Left renal pelvis (tissue), 4 donors: ENCODE results near the gene GSC. TPM values are rescaled to one million over a fixed set of nuclear protein-coding genes. Genes with fewer than 3 reads are reported as not detected.
"Not testable (repeated sequence)": the region's sequence is repeated elsewhere in the genome, so short reads cannot be mapped to it uniquely, and the experiment has no call there.

Source experiments
- DNase-seq, 4 donors: peaks; one replicate each; pipeline ENCODE4 v3.0.0-alpha.2; 2013; ENCODE audit warnings: low read depth in 4 of 4, low spot score in 3 of 4
- polyA plus RNA-seq, 4 donors: library from polyadenylated mRNA; unstranded; fragments of 120-200 nt; gene quantifications; one replicate each; pipeline ENCODE4 v1.2.1, GENCODE V29; 2013; ENCODE audit not compliant: insufficient read length in 4 of 4

The GSC gene
- polyA plus RNA-seq, 4 donors = 0.72 TPM; not detected in 3

DNA sequence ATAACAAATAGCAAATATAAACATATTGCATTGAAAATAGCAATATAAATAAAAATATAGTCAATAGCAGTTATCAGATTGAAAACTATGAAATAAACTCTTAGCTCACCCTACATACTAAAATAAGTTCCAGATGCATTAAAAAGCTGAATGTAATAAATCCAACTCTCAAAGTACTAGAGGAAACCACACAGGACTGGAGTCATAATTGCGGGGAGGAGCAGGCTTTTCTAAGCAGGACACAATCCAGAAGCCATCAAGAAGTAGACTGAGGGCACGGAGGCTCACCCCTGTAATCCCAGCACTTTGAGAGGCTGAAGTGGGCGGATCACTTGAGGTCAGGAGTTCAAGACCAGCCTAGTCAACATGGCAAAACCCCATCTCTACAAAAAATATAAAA is 22.2 kb downstream of the GSC start:
- DNase-seq = no peak

DNA sequence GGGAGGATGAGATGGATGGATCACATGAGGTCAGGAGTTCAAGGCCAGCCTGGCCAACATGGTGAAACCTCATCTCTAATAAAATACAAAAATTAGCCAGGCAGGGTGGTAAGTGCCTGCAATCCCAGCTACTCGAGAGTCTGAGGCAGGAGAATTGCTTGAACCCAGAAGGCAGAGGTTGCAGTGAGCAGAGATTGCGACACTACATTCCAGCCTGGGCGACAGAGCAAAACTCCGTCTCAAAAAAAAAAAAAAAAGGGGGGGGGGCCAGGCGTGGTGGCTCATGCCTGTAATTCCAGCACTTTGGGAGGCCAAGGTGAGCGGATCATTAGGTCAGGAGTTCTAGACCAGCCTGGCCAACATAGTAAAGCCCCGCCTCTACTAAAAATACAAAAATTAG is 22.8 kb downstream of the GSC start:
- DNase-seq = not testable (repeated sequence)

DNA sequence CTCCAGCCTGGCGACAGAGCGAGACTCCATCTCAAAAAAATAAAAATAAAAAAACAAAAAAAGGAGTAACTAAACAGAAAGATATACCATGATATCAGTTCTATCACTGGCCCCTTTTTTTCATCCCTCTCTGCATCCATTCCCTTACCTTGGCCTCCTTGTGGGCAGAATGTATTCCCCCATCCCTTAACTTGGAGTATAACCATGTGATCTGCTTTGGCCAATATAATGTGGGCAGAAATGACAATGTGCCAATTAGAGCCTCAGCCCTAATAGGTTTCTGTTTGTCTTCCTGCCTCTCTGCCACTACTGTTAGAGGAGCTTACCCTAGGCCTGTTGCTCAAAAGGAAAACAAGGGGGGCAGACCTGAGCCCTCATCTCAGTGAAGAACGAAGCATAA is 23.8 kb downstream of the GSC start:
- no peak for DNase-seq

DNA sequence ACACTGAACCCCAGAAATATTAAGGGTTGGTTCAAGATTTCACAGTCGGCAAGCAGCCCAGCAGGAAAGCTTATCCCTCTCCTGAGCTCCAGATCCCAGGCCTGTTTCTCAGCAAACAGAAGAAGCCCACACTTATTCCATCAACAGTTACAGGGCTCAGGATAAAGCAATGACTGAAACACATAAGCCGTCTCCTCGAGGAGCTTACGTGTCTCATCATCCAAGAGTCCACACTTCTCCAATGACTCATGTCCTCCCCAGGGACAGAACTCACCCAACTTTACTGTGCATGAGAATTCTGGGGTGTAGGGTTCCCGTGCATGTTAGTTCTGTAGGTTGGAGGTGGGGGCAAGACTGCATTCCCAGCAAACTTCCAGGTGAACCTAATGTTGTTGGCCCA is 31.2 kb downstream of the GSC start:
- no peak for DNase-seq

DNA sequence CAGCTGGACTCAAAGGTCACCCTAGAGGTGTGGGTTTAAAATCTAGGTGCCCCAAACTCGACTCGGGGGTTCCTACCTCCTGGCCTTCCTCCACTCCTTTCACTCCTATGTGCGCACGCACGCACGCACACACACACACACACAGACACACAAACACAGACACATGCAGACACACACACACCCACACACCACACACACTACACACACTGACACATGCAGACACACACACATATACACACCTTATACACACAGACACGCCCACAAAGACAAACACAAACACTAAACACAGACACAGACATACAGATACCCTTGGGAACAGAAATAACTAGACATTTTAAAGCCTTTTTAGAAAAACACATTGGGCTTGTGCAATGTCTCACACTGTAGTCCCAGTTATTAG is 31.8 kb downstream of the GSC start:
- DNase-seq = no peak

DNA sequence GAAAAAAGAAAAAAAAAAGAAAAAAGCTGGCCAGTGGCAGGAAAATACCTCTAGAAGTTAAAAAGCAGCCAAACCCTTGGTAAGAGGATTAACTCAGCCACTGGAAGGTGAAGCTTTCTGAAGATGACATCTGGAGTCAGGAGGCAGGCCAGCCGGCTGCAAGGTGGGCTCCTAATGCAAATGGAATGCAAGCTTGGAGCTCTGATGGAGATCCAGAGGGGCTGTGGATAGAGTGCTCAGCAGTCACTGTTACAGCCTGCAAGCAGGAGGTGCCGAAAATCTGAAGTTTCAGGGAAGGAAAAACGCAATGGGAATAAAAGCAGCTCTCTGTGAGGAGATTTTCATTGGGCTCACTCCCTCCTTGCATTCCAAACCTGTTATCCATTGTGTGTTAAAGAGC is 41.0 kb downstream of the GSC start:
- no peak for DNase-seq

DNA sequence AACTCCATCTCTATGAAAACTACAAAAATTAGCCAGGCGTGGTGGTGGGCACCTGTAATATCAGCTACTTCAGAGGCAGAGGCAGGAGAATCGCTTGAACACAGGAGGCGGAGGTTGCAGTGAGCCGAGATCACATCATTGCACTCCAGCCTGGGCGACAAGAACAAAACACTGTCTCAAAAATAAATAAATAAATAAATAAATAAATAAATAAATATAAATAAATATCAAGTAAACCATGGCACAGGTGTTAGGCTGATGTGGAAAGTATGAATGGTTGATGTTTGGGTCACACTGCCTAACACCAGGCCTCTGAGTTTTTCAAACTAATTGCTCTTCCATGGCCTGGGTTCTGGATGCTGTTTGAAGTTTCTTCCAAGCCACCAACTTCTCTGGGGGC is 41.5 kb downstream of the GSC start:
- DNase-seq = not testable (repeated sequence)

DNA sequence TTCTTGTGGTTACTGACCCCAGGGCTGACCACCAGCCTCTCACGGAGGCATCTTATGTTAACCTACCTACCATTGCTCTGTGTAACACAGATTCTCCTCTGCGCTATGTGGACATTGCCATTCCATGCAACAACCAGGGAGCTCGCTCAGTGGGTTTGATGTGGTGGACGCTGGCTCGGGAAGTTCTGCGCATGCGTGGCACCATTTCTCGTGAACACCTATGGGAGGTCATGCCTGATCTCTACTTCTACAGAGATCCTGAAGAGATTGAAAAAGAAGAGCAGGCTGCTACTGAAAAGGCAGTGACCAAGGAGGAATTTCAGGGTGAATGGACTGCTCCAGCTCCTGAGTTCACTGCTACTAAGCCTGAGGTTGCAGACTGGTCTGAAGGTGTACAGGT is 43.3 kb downstream of the GSC start:
- DNase-seq = not testable (repeated sequence)

DNA sequence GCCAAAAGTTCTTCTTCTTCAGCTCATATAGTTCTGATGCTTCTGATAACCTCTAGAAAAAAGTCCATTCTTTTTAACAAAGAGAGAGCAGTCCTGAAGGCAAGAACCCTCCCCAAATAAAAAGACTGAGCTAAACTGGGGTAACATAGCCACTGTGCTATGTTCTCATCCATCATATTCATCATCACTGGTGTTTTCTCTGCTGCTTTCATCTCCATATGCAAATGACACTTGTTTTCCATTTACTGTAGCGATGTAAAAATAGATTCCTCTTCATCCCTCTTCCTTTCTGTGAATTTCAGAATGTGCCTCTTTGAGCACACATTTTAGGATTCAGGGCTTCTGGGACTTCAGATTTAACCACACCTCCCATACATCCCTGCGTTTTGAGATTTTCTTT is 44.9 kb downstream of the GSC start:
- no peak for DNase-seq

DNA sequence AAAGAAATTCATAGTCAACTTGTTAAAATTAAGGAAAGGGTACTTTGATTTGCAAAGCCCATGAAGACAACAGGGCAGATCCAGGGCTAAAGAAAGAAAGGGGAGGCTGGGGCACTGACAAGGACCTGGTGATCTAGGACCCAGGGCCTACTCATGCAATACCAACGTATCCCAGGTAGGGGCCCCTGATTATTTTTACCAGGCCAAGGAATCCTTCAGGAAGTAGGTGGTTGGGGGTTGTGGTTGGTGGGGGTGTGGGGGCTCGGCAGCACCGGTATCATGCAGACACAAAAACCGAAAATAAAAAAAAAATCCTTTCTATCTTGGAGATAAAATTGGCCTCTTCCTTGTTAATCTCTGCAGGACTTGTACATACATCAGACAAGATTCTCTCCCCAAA is 47.5 kb downstream of the GSC start:
- DNase-seq = no peak

Other genes starting within 250 kb of the GSC start
- 1 to 10 TPM; 1.2 to 1.6 (median 1.4) TPM for gene SERPINA4, start 208.7 kb downstream of the GSC start, polyA plus RNA-seq
- gene SERPINA5, start 188.7 kb downstream of the GSC start, polyA plus RNA-seq = 10 to 100 TPM in 1 of 4 donors, 1 to 10 TPM in 3; 2.9 to 12.8 (median 9.4) TPM
- 1 to 10 TPM in 1 of 4 donors, under 1 TPM in 3; 0.27 to 3.7 (median 0.55) TPM for gene SERPINA3, start 157.7 kb downstream of the GSC start, polyA plus RNA-seq